GM19023 (cell line): ENCODE measurements around the gene ZNF502.

ENCODE experiments used
- ATAC-seq: cut with Tn5 transposase; IDR thresholded peaks from one replicate; pipeline ENCODE4 v1.9.1; 2021; ENCODE audit warnings: mild to moderate bottlenecking, moderate library complexity; ENCODE audit not compliant: unreplicated experiment

Gene ZNF502

GRCh38 chr3:44764248-44764647, 51.8 kb downstream of the ZNF502 start:
- no peak for ATAC-seq

GRCh38 chr3:44771424-44772098, 59.1 kb downstream of the ZNF502 start:
- ATAC-seq, result no peak

DNA sequence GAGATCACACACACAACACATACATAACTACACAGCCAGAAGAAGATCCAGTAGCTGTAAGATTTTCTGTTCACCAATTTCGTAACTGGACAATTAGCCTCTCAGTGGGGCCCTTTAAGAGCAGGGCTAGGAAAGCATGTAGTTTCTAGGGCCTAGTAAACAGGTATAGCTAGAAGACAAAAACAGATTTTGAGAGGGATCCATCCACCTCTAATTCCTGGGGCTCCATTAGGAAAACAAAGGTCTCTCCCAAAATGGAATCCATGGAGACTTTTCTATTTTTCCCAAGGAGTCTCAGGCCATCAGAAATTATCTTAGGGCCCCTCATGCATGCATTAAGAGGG, 59.6 kb downstream of the ZNF502 start:
- ATAC-seq, result no peak
